Stomach (tissue), 4 donors: ENCODE measurements around the gene CMKLR1.

ENCODE experiments used
- EP300 ChIP-seq: sonication (generic); formaldehyde crosslinking; IDR thresholded peaks from one replicate; pipeline ENCODE4 v1.6.1; 2017; ENCODE audit warnings: antibody characterized with exemption
- POLR2A ChIP-seq, 4 donors: fragments of 450-650 bp; IDR thresholded peaks; one replicate each; pipeline ENCODE4 v1.6.1; 2016; ENCODE audit warnings: antibody characterized with exemption in 4 of 4, control low read depth in 2 of 4, mild to moderate bottlenecking in 1 of 4, moderate library complexity in 1 of 4
- POLR2AphosphoS5 ChIP-seq, 3 donors: sonication (generic); formaldehyde crosslinking; IDR thresholded peaks; one replicate each; pipeline ENCODE4 v1.6.1; 2016; ENCODE audit warnings: antibody characterized with exemption in 3 of 3

DNA sequence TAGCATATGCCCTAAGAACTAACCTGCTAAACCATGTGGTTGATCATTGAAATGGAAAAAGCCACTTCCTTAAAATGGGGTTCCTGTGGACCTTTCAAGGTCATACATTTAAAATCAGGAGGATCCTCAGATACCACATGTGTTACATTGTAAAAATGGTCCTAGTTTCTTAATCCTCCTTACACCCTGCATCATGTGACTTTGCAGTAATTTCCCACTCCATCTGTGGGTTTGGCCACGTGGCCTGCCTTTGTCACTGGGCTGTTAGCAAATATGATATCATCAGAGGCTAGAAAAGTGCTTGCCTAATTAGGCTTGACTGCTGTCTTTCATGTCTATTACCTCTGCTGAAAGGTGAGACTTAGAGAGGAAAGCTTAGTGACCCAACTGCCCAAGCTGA lies 70.7 kb downstream of the CMKLR1 start:
- TF ChIP-seq POLR2A (IDR thresholded peaks at IDR 0.05) (no peak), POLR2AphosphoS5 (IDR thresholded peaks at IDR 0.05) (no peak), EP300 (no peak)
